Stimulated activated naive CD8-positive, alpha-beta T cell treated with anti-CD3 and anti-CD28 coated beads, Interleukin-15, Interleukin-2, amounts not matched to agents 100 U/mL and 50 U/mL, for 24 hours (primary cell): ENCODE measurements around the gene EFHD2.

Experiments
- ATAC-seq: fragments of 150-1000 bp; cut with Tn5 transposase; one replicate; pipeline ENCODE4 v1.10.0; 2021
- DNase-seq: peaks from one replicate; pipeline ENCODE4 v3.0.0; 2021

Gene EFHD2

DNA sequence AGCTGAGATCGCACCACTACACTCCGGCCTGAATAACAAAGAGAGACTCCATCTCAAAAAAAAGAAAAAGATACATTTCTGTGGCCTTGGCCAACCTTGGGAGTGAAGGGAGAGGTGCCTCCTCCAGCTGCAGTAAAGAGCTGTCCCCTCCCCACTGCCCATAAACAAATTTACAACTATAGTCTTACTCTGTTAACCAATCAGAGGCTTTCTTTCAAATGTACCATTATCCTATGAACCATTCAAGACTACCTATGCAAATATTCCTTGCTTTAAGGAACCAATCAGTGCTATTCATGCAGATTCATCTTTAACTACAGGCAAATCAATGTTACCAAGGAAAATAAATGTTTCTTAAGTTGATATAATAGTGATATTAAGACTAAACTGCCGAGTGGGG is 67.2 kb downstream of the EFHD2 start:
- DNase-seq (no peak), ATAC-seq (no peak)

- DNase-seq = no peak
- ATAC-seq = no peak
Observed at GRCh38 chr1:15477646-15478212, 68.0 kb downstream of the EFHD2 start.
